HG02763 (cell line): Measurements from ENCODE around the gene CYTIP.

Source experiments
- ATAC-seq: cut with Tn5 transposase; IDR thresholded peaks from one replicate; pipeline ENCODE4 v1.9.1; 2021; ENCODE audit warnings: mild to moderate bottlenecking, moderate library complexity; ENCODE audit not compliant: unreplicated experiment

The CYTIP gene

GRCh38 chr2:157465554-157465953 lies 21.7 kb upstream of the CYTIP start:
- no peak for ATAC-seq

GRCh38 chr2:157463002-157463401 lies 19.1 kb upstream of the CYTIP start:
- no peak for ATAC-seq

GRCh38 chr2:157460897-157461296 lies 17.0 kb upstream of the CYTIP start:
- ATAC-seq, result no peak

GRCh38 chr2:157460384-157460837 lies 16.5 kb upstream of the CYTIP start:
- no peak for ATAC-seq

- ATAC-seq, result no peak
These were observed 15.6 kb upstream of the CYTIP start for GRCh38 chr2:157459486-157459885.

GRCh38 chr2:157447741-157448140 lies 3.9 kb upstream of the CYTIP start:
- ATAC-seq, result no peak

GRCh38 chr2:157447031-157447430 lies 3.1 kb upstream of the CYTIP start:
- no peak for ATAC-seq

GRCh38 chr2:157444641-157445040 lies 752 bp upstream of the CYTIP start:
- peak; percentile 37 for ATAC-seq

- ATAC-seq, result no peak
These were observed 799 bp downstream of the CYTIP start for GRCh38 chr2:157443090-157443489.

GRCh38 chr2:157442636-157443035 lies 1.3 kb downstream of the CYTIP start:
- ATAC-seq, result no peak

- no peak for ATAC-seq
These were observed 1.7 kb downstream of the CYTIP start for GRCh38 chr2:157442191-157442590.

- peak; percentile 40 for ATAC-seq
These were observed 2.8 kb downstream of the CYTIP start for GRCh38 chr2:157441072-157441454.

GRCh38 chr2:157440404-157441071 lies 3.4 kb downstream of the CYTIP start:
- ATAC-seq, result no peak

GRCh38 chr2:157439824-157440186 lies 4.1 kb downstream of the CYTIP start:
- ATAC-seq, result peak; percentile 38

GRCh38 chr2:157438863-157439823 lies 4.7 kb downstream of the CYTIP start:
- peak; percentile 11 for ATAC-seq

- no peak for ATAC-seq
These were observed 10.5 kb downstream of the CYTIP start for GRCh38 chr2:157433394-157433793.

GRCh38 chr2:157432475-157433106 lies 11.3 kb downstream of the CYTIP start:
- ATAC-seq, result no peak

- ATAC-seq, result no peak
These were observed 12.7 kb downstream of the CYTIP start for GRCh38 chr2:157431176-157431575.

GRCh38 chr2:157428500-157429175 lies 15.3 kb downstream of the CYTIP start:
- no peak for ATAC-seq

GRCh38 chr2:157427922-157428303 lies 16.0 kb downstream of the CYTIP start:
- no peak for ATAC-seq
